ENCODE results near the gene BCL11B.

DNA sequence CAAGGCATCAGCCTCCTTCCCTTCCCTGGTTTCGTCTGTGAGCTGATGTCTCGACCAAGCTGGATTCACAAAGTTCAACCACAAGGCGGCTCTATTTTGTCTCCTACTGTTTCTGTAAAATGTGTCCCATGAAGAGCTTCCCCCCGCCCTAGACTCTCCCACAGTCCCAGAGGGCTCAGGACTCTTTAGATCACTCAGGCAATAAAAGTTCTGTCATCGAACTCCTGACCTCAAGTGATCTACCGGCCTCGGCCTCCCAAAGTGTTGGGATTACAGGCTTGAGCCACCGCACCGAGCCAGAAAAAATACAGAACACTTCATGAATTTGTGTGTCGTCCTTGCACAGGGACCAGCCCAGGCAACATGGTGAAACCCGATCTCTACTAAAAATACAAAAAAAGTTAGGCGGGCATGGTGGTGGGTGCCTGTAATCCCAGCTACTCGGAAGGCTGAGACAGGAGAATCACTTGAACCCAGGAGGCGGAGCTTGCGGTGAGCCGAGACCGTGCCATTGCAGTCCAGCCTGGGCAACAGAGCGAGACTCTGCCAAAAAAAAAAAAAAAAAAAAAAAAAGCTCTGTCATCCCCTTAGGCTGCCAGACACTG is 149.4 kb downstream of the BCL11B start:
- TF ChIP-seq CTCF (conservative IDR thresholded peaks at IDR 0.05; ENCODE audit: low read depth, low read length) (0 out of 2 replicates have a peak, but pooled peaks have one; percentile 11), EZH2 (IDR thresholded peaks at IDR 0.05; ENCODE audit: borderline replicate concordance, low read depth, low read length, poor library complexity, severe bottlenecking) (no peak)

Data from A673 (cell line).